ENCODE results near the gene ARHGEF37. TPM values are rescaled to one million over a fixed set of nuclear protein-coding genes. Genes with fewer than 3 reads are reported as not detected.
"Not testable (repeated sequence)": the region's sequence is repeated elsewhere in the genome, so short reads cannot be mapped to it uniquely, and the experiment has no call there.

Gene ARHGEF37
- total RNA-seq, 1 donor = 0.72 TPM

DNA sequence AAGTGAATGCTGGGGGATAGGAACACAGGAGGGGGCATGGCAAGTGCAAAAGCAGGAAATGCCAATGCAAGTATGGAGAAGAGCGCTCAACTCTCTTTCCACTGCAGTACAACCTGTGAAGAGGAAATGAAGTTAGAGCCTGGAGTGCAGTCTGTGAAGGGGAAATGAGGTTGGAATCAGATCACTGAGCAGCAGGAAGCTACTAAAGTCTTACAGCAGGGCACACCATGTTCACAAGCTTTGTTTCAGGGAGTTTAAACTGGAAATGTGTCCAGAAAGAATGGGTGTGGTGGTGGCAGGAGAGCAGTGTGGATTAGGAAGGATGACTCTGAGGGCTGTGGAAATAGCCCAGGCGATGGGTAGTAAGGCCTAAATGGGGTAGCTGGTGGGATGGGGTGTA, 15.4 kb downstream of the ARHGEF37 start:
- no peak overlapping the region for H3K4me2 ChIP-seq (ENCODE audit: insufficient read depth, low read length)
- no peak overlapping the region for H2AFZ ChIP-seq (ENCODE audit: low read length)
- no peaks in the 10 kb centered on the region for H3K79me2 ChIP-seq (ENCODE audit: insufficient read depth, low read length)
- H3K9me3 ChIP-seq (ENCODE audit: low read depth, low read length) = no peaks in the 10 kb centered on the region
- H3K27ac ChIP-seq (ENCODE audit: low read depth, low read length) = no peak overlapping the region
- H3K27me3 ChIP-seq (ENCODE audit: insufficient read depth, low read length) = no peaks in the 10 kb centered on the region
- H3K36me3 ChIP-seq (ENCODE audit: insufficient read depth, low read length) = no peaks in the 10 kb centered on the region
- H3K4me1 ChIP-seq (ENCODE audit: insufficient read depth, low read length) = no peaks in the 10 kb centered on the region
- TF ChIP-seq CTCF (IDR thresholded peaks at IDR 0.05; ENCODE audit: extremely low read depth, low read depth, low read length) = no peak
- no peak overlapping the region for H3K4me3 ChIP-seq (ENCODE audit: insufficient read depth, low read length)
- no peaks in the 10 kb centered on the region for H4K20me1 ChIP-seq (ENCODE audit: insufficient read depth, low read length)
- no peak for DNase-seq (ENCODE audit: insufficient read length, low spot score, missing footprints)

DNA sequence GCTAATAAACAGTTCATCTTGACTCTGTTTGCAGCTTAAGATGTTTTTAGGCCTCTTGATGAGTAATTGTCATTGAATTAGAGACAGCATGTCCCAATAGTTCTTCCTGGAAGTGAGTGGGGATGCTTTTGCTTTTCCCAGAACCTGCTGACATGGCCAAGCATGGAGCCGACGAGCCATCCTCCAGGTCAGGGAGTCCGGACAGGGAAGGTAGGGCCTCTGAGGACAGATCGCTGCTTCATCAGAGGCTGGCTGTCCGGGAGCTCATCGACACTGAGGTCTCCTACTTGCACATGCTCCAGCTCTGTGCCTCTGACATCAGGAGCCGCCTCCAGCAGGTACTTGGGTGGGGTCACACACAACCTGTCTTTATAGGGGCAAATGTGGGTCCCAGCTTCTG, 16.3 kb downstream of the ARHGEF37 start:
- H3K4me3 ChIP-seq (ENCODE audit: insufficient read depth, low read length) = no peak overlapping the region
- no peak overlapping the region for H3K27ac ChIP-seq (ENCODE audit: low read depth, low read length)
- no peak for TF ChIP-seq CTCF (IDR thresholded peaks at IDR 0.05; ENCODE audit: extremely low read depth, low read depth, low read length)
- no peaks in the 10 kb centered on the region for H3K9me3 ChIP-seq (ENCODE audit: low read depth, low read length)
- H3K4me2 ChIP-seq (ENCODE audit: insufficient read depth, low read length) = no peak overlapping the region
- H4K20me1 ChIP-seq (ENCODE audit: insufficient read depth, low read length) = no peaks in the 10 kb centered on the region
- peak; percentile 29 for DNase-seq (ENCODE audit: insufficient read length, low spot score, missing footprints)
- H3K36me3 ChIP-seq (ENCODE audit: insufficient read depth, low read length) = no peaks in the 10 kb centered on the region
- H3K4me1 ChIP-seq (ENCODE audit: insufficient read depth, low read length) = no peaks in the 10 kb centered on the region
- H2AFZ ChIP-seq (ENCODE audit: low read length) = no peak overlapping the region
- no peaks in the 10 kb centered on the region for H3K79me2 ChIP-seq (ENCODE audit: insufficient read depth, low read length)
- no peaks in the 10 kb centered on the region for H3K27me3 ChIP-seq (ENCODE audit: insufficient read depth, low read length)

DNA sequence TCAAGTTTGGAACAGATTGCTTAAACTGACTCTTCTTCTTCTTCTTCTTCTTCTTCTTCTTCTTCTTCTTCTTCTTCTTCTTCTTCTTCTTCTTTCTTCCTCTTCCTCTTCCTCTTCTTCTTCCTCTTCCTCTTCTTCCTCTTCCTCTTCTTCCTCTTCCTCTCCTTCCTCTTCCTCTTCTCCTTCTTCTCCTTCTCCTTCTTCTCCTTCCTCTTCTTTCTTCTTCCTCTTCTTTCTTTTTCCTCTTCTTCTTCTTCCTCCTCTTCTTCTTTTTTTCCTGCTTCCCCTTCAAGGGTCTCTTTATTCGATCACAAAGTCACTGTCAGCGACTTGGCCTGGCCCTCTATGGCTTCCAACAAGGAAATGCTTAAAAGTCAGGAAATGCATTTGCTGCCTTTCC, 16.9 kb downstream of the ARHGEF37 start:
- not testable (repeated sequence) for H3K79me2 ChIP-seq (ENCODE audit: insufficient read depth, low read length); H3K4me2 ChIP-seq (ENCODE audit: insufficient read depth, low read length); H3K9me3 ChIP-seq (ENCODE audit: low read depth, low read length); H3K4me3 ChIP-seq (ENCODE audit: insufficient read depth, low read length); H3K27me3 ChIP-seq (ENCODE audit: insufficient read depth, low read length); DNase-seq (ENCODE audit: insufficient read length, low spot score, missing footprints); H3K4me1 ChIP-seq (ENCODE audit: insufficient read depth, low read length); H2AFZ ChIP-seq (ENCODE audit: low read length); H3K27ac ChIP-seq (ENCODE audit: low read depth, low read length); H4K20me1 ChIP-seq (ENCODE audit: insufficient read depth, low read length); H3K36me3 ChIP-seq (ENCODE audit: insufficient read depth, low read length)

DNA sequence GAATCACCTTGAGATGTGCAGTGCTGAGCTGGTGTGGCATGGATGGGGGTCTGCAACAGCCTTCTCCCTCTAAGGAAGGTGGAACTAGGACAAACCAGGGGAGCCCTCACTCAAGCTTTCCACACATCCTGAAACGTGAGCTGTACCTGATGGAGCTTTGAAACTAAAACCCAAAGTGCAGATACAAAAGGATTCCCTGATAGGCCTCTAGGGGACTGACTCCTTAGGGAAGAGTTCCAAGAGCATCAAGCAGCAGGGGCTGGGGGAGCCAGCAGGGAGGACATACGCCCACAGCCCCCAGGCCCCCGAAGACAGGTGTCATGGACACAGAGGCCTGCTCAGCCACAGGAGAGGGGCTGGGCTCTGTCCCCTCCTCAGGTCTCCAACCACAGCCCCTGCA, 17.7 kb downstream of the ARHGEF37 start:
- Histone ChIP-seq H3K36me3 (ENCODE audit: insufficient read depth, low read length) (no peaks in the 10 kb centered on the region), H3K27ac (ENCODE audit: low read depth, low read length) (no peak overlapping the region), H4K20me1 (ENCODE audit: insufficient read depth, low read length) (no peaks in the 10 kb centered on the region), H3K4me1 (ENCODE audit: insufficient read depth, low read length) (no peaks in the 10 kb centered on the region), H3K4me3 (ENCODE audit: insufficient read depth, low read length) (no peak overlapping the region), H2AFZ (ENCODE audit: low read length) (no peak overlapping the region), H3K27me3 (ENCODE audit: insufficient read depth, low read length) (no peaks in the 10 kb centered on the region), H3K9me3 (ENCODE audit: low read depth, low read length) (no peaks in the 10 kb centered on the region), H3K79me2 (ENCODE audit: insufficient read depth, low read length) (no peaks in the 10 kb centered on the region), H3K4me2 (ENCODE audit: insufficient read depth, low read length) (no peak overlapping the region)
- TF ChIP-seq CTCF (IDR thresholded peaks at IDR 0.05; ENCODE audit: extremely low read depth, low read depth, low read length) = no peak
- no peak for DNase-seq (ENCODE audit: insufficient read length, low spot score, missing footprints)

- Histone ChIP-seq H3K4me2 (ENCODE audit: insufficient read depth, low read length) (no peak overlapping the region), H4K20me1 (ENCODE audit: insufficient read depth, low read length) (no peaks in the 10 kb centered on the region), H3K27me3 (ENCODE audit: insufficient read depth, low read length) (no peaks in the 10 kb centered on the region), H3K36me3 (ENCODE audit: insufficient read depth, low read length) (no peaks in the 10 kb centered on the region), H3K27ac (ENCODE audit: low read depth, low read length) (no peak overlapping the region), H3K4me1 (ENCODE audit: insufficient read depth, low read length) (no peaks in the 10 kb centered on the region), H3K4me3 (ENCODE audit: insufficient read depth, low read length) (no peak overlapping the region), H2AFZ (ENCODE audit: low read length) (no peak overlapping the region), H3K9me3 (ENCODE audit: low read depth, low read length) (no peaks in the 10 kb centered on the region), H3K79me2 (ENCODE audit: insufficient read depth, low read length) (no peaks in the 10 kb centered on the region)
- DNase-seq (ENCODE audit: insufficient read length, low spot score, missing footprints) = no peak
- no peak for TF ChIP-seq CTCF (IDR thresholded peaks at IDR 0.05; ENCODE audit: extremely low read depth, low read depth, low read length)
Observed at GRCh38 chr5:149599375-149599774, 18.1 kb downstream of the ARHGEF37 start.
